ENCODE measurements around the gene CHST8.

CHST8 gene

GRCh38 chr19:33759356-33759755 lies 137.6 kb downstream of the CHST8 start:
- ChIA-PET CTCF (no interaction called here), POLR2A (no interaction called here)
- TF ChIP-seq CTBP1 (IDR thresholded peaks at IDR 0.05; ENCODE audit: borderline replicate concordance): no peak
- no peak for TF ChIP-seq LEF1 (IDR thresholded peaks at IDR 0.05; ENCODE audit: borderline replicate concordance)
- no peak for TF ChIP-seq L3MBTL2 (conservative IDR thresholded peaks at IDR 0.05)
- TF ChIP-seq FOXK2 (IDR thresholded peaks at IDR 0.05): no peak
- TF ChIP-seq SUZ12 (IDR thresholded peaks at IDR 0.05): no peak
- no peak for TF ChIP-seq HDGF (IDR thresholded peaks at IDR 0.05; ENCODE audit: borderline replicate concordance)
- no peak for TF ChIP-seq ELF4 (IDR thresholded peaks at IDR 0.05)
- no peak for TF ChIP-seq NFRKB (IDR thresholded peaks at IDR 0.05)
- no peak for TF ChIP-seq FOXA1 (IDR thresholded peaks at IDR 0.05)
- TF ChIP-seq, protein P1, sequence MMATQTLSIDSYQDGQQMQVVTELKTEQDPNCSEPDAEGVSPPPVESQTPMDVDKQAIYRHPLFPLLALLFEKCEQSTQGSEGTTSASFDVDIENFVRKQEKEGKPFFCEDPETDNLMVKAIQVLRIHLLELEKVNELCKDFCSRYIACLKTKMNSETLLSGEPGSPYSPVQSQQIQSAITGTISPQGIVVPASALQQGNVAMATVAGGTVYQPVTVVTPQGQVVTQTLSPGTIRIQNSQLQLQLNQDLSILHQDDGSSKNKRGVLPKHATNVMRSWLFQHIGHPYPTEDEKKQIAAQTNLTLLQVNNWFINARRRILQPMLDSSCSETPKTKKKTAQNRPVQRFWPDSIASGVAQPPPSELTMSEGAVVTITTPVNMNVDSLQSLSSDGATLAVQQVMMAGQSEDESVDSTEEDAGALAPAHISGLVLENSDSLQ (IDR thresholded peaks at IDR 0.05): no peak
- no peak for TF ChIP-seq ZNF384 (IDR thresholded peaks at IDR 0.05)
- no peak for TF ChIP-seq BHLHE40 (IDR thresholded peaks at IDR 0.05; ENCODE audit: borderline replicate concordance)
- TF ChIP-seq ARNT (IDR thresholded peaks at IDR 0.05): no peak
- TF ChIP-seq TARDBP (IDR thresholded peaks at IDR 0.05): no peak
- TF ChIP-seq SP1 (IDR thresholded peaks at IDR 0.05): no peak
- TF ChIP-seq FOXM1 (IDR thresholded peaks at IDR 0.05; ENCODE audit: borderline replicate concordance): no peak
- DNase-seq (ENCODE audit: extremely low spot score): no peak

DNA sequence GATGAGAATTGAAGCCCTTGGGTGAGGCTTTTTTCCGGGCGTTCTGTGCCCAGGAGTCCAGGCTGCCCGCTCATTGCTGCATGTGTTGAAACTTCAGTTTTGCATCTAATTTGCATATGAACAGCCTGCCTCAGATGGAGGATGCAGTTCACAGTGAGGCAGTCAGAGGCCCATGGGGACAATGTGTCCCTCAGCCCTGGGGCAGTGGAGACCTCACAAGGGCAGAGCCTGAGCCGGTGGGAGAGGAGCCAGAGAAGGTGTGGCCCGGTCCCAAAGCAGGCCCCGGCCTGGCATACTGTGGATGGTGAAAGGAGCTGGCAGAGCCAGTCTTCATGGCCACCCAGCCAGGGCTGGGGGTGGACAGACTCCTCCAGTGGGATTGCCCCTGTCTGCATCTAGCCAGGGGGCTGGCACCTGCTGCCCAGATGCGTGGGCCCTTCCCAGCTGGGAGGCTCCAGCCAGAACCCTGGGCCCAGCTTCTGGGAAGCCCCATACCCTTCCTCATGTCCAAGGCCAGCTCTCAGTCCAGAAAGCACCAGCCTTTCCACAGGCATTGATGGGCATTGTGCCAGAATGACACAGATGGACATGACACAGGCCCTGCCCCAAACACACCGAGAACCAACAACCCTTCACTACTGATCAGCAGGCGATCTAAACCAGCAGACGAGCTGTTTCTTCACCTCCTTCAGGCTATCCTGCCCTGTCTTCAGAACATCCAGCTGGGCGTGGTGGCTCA lies 142.0 kb downstream of the CHST8 start:
- TF ChIP-seq ZNF384 (IDR thresholded peaks at IDR 0.05) (no peak), BHLHE40 (IDR thresholded peaks at IDR 0.05; ENCODE audit: borderline replicate concordance) (no peak), ELF4 (IDR thresholded peaks at IDR 0.05) (no peak), HDGF (IDR thresholded peaks at IDR 0.05; ENCODE audit: borderline replicate concordance) (no peak), FOXK2 (IDR thresholded peaks at IDR 0.05) (no peak), SUZ12 (IDR thresholded peaks at IDR 0.05) (no peak), LEF1 (IDR thresholded peaks at IDR 0.05; ENCODE audit: borderline replicate concordance) (no peak), FOXA1 (IDR thresholded peaks at IDR 0.05) (no peak), FOXM1 (IDR thresholded peaks at IDR 0.05; ENCODE audit: borderline replicate concordance) (no peak), L3MBTL2 (conservative IDR thresholded peaks at IDR 0.05) (no peak), ARNT (IDR thresholded peaks at IDR 0.05) (no peak), CTBP1 (IDR thresholded peaks at IDR 0.05; ENCODE audit: borderline replicate concordance) (no peak), SP1 (IDR thresholded peaks at IDR 0.05) (no peak), NFRKB (IDR thresholded peaks at IDR 0.05) (no peak), TARDBP (IDR thresholded peaks at IDR 0.05) (no peak)
- TF ChIP-seq, protein P1 (IDR thresholded peaks at IDR 0.05): no peak
- DNase-seq (ENCODE audit: extremely low spot score): no peak
- CTCF ChIA-PET: no interaction called here
- POLR2A ChIA-PET: no interaction called here

DNA sequence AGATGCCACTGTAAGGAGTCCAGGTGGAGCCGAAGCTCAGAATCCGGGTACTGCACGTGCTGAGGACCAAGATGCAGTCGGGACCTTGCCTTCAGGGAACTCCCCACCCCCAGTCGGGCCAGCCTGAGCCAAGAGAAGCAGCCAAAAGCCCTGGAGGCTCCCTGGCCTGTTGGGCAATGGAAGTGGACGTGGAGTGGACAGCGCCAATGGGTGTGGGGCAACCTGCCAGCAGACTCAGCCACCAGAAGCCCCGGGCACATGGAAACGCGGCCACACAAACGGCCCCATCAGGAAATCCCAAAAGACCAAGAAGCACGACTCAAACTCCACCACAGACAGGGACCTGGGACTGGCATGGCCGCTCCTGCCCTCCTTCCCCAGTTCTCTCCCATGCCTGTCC lies 144.9 kb downstream of the CHST8 start:
- ChIA-PET CTCF (no interaction called here), POLR2A (no interaction called here)
- no peak for TF ChIP-seq TARDBP (IDR thresholded peaks at IDR 0.05)
- TF ChIP-seq ARNT (IDR thresholded peaks at IDR 0.05): no peak
- TF ChIP-seq, protein P1 (IDR thresholded peaks at IDR 0.05): no peak
- no peak for TF ChIP-seq FOXK2 (IDR thresholded peaks at IDR 0.05)
- TF ChIP-seq LEF1 (IDR thresholded peaks at IDR 0.05; ENCODE audit: borderline replicate concordance): no peak
- no peak for TF ChIP-seq NFRKB (IDR thresholded peaks at IDR 0.05)
- TF ChIP-seq BHLHE40 (IDR thresholded peaks at IDR 0.05; ENCODE audit: borderline replicate concordance): no peak
- no peak for TF ChIP-seq FOXM1 (IDR thresholded peaks at IDR 0.05; ENCODE audit: borderline replicate concordance)
- TF ChIP-seq L3MBTL2 (conservative IDR thresholded peaks at IDR 0.05): no peak
- no peak for TF ChIP-seq SP1 (IDR thresholded peaks at IDR 0.05)
- TF ChIP-seq FOXA1 (IDR thresholded peaks at IDR 0.05): no peak
- TF ChIP-seq ZNF384 (IDR thresholded peaks at IDR 0.05): no peak

GRCh38 chr19:33767898-33768413 lies 146.2 kb downstream of the CHST8 start:
- TF ChIP-seq SP1 (IDR thresholded peaks at IDR 0.05): no peak
- no peak for TF ChIP-seq TARDBP (IDR thresholded peaks at IDR 0.05)
- TF ChIP-seq, protein P1 (IDR thresholded peaks at IDR 0.05): no peak
- TF ChIP-seq FOXK2 (IDR thresholded peaks at IDR 0.05): no peak
- no peak for TF ChIP-seq BHLHE40 (IDR thresholded peaks at IDR 0.05; ENCODE audit: borderline replicate concordance)
- TF ChIP-seq L3MBTL2 (conservative IDR thresholded peaks at IDR 0.05): no peak
- TF ChIP-seq LEF1 (IDR thresholded peaks at IDR 0.05; ENCODE audit: borderline replicate concordance): no peak
- TF ChIP-seq FOXM1 (IDR thresholded peaks at IDR 0.05; ENCODE audit: borderline replicate concordance): no peak
- TF ChIP-seq NFRKB (IDR thresholded peaks at IDR 0.05): no peak
- no peak for TF ChIP-seq FOXA1 (IDR thresholded peaks at IDR 0.05)
- no peak for TF ChIP-seq ELF4 (IDR thresholded peaks at IDR 0.05)
- TF ChIP-seq CTBP1 (IDR thresholded peaks at IDR 0.05; ENCODE audit: borderline replicate concordance): no peak
- no peak for TF ChIP-seq HDGF (IDR thresholded peaks at IDR 0.05; ENCODE audit: borderline replicate concordance)
- no peak for TF ChIP-seq SUZ12 (IDR thresholded peaks at IDR 0.05)
- TF ChIP-seq ZNF384 (IDR thresholded peaks at IDR 0.05): no peak
- TF ChIP-seq ARNT (IDR thresholded peaks at IDR 0.05): no peak
- ChIA-PET CTCF (interaction anchor here (1.0 to 2.7 kb wide), 4 partner anchors 10 to 352 kb away, joined by 4 to 8 read pairs (median 5); no protein-coding TSS in a partner anchor), POLR2A (no interaction called here)
- DNase-seq (ENCODE audit: extremely low spot score): peak; percentile 49

More for the DNA sequence above, 144.9 kb downstream of the CHST8 start:
- DNase-seq (ENCODE audit: extremely low spot score): no peak

- ChIA-PET POLR2A (no interaction called here), CTCF (interaction anchor here (0.6 to 2.9 kb wide), 8 partner anchors 9 to 527 kb away, joined by 3 to 18 read pairs (median 4); no protein-coding TSS in a partner anchor)
These were observed 147.5 kb downstream of the CHST8 start for GRCh38 chr19:33769208-33769607.

More at GRCh38 chr19:33769208-33769607, 147.5 kb downstream of the CHST8 start:
- DNase-seq (ENCODE audit: extremely low spot score): no peak
- TF ChIP-seq SUZ12 (IDR thresholded peaks at IDR 0.05) (no peak), ELF4 (IDR thresholded peaks at IDR 0.05) (no peak), LEF1 (IDR thresholded peaks at IDR 0.05; ENCODE audit: borderline replicate concordance) (no peak), CTBP1 (IDR thresholded peaks at IDR 0.05; ENCODE audit: borderline replicate concordance) (no peak), FOXA1 (IDR thresholded peaks at IDR 0.05) (no peak), ARNT (IDR thresholded peaks at IDR 0.05) (no peak), HDGF (IDR thresholded peaks at IDR 0.05; ENCODE audit: borderline replicate concordance) (no peak), BHLHE40 (IDR thresholded peaks at IDR 0.05; ENCODE audit: borderline replicate concordance) (no peak), SP1 (IDR thresholded peaks at IDR 0.05) (no peak), FOXK2 (IDR thresholded peaks at IDR 0.05) (no peak), FOXM1 (IDR thresholded peaks at IDR 0.05; ENCODE audit: borderline replicate concordance) (no peak), TARDBP (IDR thresholded peaks at IDR 0.05) (no peak), NFRKB (IDR thresholded peaks at IDR 0.05) (no peak), ZNF384 (IDR thresholded peaks at IDR 0.05) (no peak), L3MBTL2 (conservative IDR thresholded peaks at IDR 0.05) (no peak)
- TF ChIP-seq, protein P1 (IDR thresholded peaks at IDR 0.05): no peak
